ENCODE results near the gene CUL1. TPM values are rescaled to one million over a fixed set of nuclear protein-coding genes. Genes with fewer than 3 reads are reported as not detected.
"Not testable (repeated sequence)": the region's sequence is repeated elsewhere in the genome, so short reads cannot be mapped to it uniquely, and the experiment has no call there.

CUL1 gene
- total and polyA plus RNA-seq, 2 experiments from 2014 or later, result 35.6 to 71.3 TPM

DNA sequence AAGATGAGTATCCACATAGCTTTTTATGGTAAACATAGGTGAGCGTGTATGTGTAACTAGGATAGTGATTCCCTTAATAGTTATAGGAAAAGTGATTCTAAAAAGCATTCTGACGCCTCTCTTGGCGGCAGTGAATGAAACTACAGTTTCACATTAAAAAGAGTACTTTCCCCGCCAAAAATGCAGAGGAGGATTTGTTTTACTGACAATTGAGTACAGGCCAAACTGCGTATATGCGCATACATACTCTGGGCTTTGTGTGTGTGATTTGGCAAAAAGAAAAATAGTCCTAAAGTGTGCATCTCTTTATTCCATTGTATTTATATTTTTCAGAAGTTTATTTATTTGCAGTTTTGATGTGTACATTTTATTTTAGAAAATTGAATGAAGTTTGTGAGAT, 10.3 kb downstream of the CUL1 start (continued):
- TF ChIP-seq, protein P1, sequence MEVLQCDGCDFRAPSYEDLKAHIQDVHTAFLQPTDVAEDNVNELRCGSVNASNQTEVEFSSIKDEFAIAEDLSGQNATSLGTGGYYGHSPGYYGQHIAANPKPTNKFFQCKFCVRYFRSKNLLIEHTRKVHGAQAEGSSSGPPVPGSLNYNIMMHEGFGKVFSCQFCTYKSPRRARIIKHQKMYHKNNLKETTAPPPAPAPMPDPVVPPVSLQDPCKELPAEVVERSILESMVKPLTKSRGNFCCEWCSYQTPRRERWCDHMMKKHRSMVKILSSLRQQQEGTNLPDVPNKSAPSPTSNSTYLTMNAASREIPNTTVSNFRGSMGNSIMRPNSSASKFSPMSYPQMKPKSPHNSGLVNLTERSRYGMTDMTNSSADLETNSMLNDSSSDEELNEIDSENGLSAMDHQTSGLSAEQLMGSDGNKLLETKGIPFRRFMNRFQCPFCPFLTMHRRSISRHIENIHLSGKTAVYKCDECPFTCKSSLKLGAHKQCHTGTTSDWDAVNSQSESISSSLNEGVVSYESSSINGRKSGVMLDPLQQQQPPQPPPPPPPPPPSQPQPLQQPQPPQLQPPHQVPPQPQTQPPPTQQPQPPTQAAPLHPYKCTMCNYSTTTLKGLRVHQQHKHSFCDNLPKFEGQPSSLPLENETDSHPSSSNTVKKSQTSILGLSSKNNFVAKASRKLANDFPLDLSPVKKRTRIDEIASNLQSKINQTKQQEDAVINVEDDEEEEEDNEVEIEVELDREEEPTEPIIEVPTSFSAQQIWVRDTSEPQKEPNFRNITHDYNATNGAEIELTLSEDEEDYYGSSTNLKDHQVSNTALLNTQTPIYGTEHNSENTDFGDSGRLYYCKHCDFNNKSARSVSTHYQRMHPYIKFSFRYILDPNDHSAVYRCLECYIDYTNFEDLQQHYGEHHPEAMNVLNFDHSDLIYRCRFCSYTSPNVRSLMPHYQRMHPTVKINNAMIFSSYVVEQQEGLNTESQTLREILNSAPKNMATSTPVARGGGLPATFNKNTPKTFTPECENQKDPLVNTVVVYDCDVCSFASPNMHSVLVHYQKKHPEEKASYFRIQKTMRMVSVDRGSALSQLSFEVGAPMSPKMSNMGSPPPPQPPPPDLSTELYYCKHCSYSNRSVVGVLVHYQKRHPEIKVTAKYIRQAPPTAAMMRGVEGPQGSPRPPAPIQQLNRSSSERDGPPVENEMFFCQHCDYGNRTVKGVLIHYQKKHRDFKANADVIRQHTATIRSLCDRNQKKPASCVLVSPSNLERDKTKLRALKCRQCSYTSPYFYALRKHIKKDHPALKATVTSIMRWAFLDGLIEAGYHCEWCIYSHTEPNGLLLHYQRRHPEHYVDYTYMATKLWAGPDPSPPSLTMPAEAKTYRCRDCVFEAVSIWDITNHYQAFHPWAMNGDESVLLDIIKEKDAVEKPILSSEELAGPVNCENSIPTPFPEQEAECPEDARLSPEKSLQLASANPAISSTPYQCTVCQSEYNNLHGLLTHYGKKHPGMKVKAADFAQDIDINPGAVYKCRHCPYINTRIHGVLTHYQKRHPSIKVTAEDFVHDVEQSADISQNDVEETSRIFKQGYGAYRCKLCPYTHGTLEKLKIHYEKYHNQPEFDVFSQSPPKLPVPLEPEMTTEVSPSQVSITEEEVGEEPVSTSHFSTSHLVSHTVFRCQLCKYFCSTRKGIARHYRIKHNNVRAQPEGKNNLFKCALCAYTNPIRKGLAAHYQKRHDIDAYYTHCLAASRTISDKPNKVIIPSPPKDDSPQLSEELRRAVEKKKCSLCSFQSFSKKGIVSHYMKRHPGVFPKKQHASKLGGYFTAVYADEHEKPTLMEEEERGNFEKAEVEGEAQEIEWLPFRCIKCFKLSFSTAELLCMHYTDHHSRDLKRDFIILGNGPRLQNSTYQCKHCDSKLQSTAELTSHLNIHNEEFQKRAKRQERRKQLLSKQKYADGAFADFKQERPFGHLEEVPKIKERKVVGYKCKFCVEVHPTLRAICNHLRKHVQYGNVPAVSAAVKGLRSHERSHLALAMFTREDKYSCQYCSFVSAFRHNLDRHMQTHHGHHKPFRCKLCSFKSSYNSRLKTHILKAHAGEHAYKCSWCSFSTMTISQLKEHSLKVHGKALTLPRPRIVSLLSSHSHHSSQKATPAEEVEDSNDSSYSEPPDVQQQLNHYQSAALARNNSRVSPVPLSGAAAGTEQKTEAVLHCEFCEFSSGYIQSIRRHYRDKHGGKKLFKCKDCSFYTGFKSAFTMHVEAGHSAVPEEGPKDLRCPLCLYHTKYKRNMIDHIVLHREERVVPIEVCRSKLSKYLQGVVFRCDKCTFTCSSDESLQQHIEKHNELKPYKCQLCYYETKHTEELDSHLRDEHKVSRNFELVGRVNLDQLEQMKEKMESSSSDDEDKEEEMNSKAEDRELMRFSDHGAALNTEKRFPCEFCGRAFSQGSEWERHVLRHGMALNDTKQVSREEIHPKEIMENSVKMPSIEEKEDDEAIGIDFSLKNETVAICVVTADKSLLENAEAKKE (CRISPR knock-in tag; IDR thresholded peaks at IDR 0.05), result no peak
- TF ChIP-seq EZH2phosphoT487 (IDR thresholded peaks at IDR 0.05; ENCODE audit: unreplicated experiment), result no peak
- TF ChIP-seq ZNF331 (CRISPR knock-in tag; IDR thresholded peaks at IDR 0.05; ENCODE audit: low read depth), result no peak
- no peak for TF ChIP-seq NANOG (IDR thresholded peaks at IDR 0.05; ENCODE audit: borderline replicate concordance)

DNA sequence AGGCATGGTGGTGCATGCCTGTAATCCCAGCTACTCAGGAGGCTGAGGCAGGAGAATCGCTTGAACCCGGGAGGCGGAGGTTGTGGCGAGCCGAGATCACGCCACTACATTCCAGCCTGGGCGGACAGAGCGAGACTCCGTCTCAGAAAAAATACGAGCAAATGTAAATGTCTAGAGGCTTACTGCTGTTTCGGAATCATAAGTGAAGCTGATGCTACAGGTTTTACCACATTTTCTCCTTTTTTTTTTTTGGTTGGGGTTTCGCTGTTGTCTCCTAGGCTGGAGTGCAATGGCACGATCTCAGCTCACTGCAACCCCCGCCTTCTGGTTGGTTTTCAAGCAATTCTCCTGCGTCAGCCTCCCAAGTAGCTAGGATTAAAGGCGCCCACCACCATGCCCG, 11.7 kb downstream of the CUL1 start:
- not testable (repeated sequence) for H3F3A ChIP-seq (replicated peaks; ENCODE audit: low read depth); H3K4me2 ChIP-seq; H3K27me3 ChIP-seq (ENCODE audit: insufficient read depth); H3K9me2 ChIP-seq (ENCODE audit: insufficient read depth); H3K27ac Mint-ChIP-seq; H3K9me3 Mint-ChIP-seq; H3K36me3 ChIP-seq (ENCODE audit: insufficient read depth); H3K4me3 Mint-ChIP-seq; H3K27me3 Mint-ChIP-seq (ENCODE audit: insufficient read depth, low read depth, poor library complexity); H3K27ac ChIP-seq (ENCODE audit: low read depth); H3K4me3 ChIP-seq; H2AFZ ChIP-seq; DNase-seq (ENCODE audit: low spot score); H3K36me3 Mint-ChIP-seq (ENCODE audit: low read depth); ATAC-seq
- Histone ChIP-seq H3K79me2 (replicated peaks; ENCODE audit: insufficient read depth) (peaks cover 100% of the 10 kb centered on the region), H4K20me1 (replicated peaks; ENCODE audit: insufficient read depth) (peaks cover 49% of the 10 kb centered on the region), H3K4me1 (ENCODE audit: insufficient read depth) (peaks cover 62% of the 10 kb centered on the region)
- H3K4me1 Mint-ChIP-seq, result peaks cover 63% of the 10 kb centered on the region
